Mammary epithelial cell (primary cell): ENCODE measurements around the gene SPTY2D1.

ENCODE experiments used
- CTCF ChIP-seq, 2 donors: IDR thresholded peaks in 1 of 2; conservative IDR thresholded peaks in 1 of 2; 2 replicates each; pipeline ENCODE4 v1.5.1; 2011 to 2012; ENCODE audit warnings: inconsistent platforms in 2 of 2, low read length in 2 of 2, mild to moderate bottlenecking in 2 of 2, control low read depth in 1 of 2, low read depth in 1 of 2; ENCODE audit not compliant: insufficient read depth in 1 of 2; ENCODE audit errors: extremely low read depth in 1 of 2
- EZH2 ChIP-seq: IDR thresholded peaks from 2 replicates; pipeline ENCODE4 v1.6.1; 2012; ENCODE audit warnings: low read length, inconsistent platforms, borderline replicate concordance

DNA sequence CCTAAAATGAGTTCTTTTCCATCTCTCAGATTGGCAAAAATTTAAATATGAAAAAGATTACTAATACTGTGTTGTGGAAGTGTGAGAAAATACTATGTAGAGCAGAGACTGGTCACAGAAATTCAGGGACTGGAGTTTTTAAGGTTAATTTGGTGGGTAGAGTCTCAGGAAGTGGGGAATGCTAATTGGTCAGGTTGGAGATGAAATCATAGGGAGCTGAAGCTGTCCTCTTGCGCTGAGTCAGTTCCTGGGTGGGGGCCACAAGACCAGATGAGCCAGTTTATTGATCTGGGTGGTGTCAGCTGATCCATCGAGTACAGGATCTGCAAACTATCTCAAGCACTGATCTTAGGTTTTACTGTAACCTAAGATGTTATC lies 35.1 kb upstream of the SPTY2D1 start:
- TF ChIP-seq CTCF (conservative IDR thresholded peaks at IDR 0.05 in 1 of 2, IDR thresholded peaks at IDR 0.05 in 1 of 2; ENCODE audit: extremely low read depth in 1 of 2, insufficient read depth in 1 of 2, low read depth in 1 of 2, low read length in 2 of 2) (no peak), EZH2 (no peak)
